Uterine smooth muscle cell (primary cell): ENCODE measurements around the gene SUMF2. TPM values are rescaled to one million over a fixed set of nuclear protein-coding genes. Genes with fewer than 3 reads are reported as not detected.

Experiments
- total RNA-seq: library from RNA; depleted of rRNA; stranded (reverse); fragments of >200 nt; gene quantifications from 2 replicates; pipeline ENCODE4 v1.2.3, GENCODE V29; 2014

SUMF2 gene
- total RNA-seq, result 194 and 245 TPM in 2 replicates

DNA sequence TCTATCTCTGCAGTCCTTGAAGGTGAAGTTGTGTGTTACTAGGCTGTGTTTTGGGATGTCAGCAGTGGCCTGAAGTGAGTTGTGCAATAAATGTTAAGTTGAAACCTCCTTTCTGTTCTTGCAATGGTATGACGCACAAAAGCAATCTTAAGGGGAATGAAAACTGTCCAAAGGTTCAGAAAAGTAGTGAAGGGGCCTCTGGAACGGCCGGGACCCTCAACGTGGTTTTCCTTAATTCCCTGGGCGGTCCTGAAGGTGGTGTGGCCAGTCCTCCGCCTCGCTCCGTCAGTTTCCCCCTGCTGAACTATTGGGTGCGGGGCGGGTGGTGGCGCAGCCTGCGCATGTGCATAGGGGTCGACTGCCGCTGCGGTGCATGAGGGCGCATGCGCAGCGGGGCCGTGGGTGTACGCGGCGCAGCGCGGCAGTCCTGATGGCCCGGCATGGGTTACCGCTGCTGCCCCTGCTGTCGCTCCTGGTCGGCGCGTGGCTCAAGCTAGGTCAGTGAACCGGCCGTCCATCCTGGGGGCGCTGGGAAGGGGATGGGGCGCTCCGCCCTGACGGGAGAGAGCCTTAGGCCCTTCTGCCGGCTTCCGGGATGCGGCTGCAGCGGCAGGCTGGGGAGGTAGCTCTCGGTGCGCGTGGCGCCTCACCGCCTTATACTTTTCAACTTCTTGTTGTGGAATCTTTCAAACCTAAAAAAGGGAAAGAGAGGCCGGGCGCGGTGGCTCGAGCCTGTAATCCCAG lies at the start of gene SUMF2:
Gene SUMF2 (plus strand): TSS at position 405 of the 744 bp plus-strand sequence. CDS start 26 bp downstream, at position 431.

DNA sequence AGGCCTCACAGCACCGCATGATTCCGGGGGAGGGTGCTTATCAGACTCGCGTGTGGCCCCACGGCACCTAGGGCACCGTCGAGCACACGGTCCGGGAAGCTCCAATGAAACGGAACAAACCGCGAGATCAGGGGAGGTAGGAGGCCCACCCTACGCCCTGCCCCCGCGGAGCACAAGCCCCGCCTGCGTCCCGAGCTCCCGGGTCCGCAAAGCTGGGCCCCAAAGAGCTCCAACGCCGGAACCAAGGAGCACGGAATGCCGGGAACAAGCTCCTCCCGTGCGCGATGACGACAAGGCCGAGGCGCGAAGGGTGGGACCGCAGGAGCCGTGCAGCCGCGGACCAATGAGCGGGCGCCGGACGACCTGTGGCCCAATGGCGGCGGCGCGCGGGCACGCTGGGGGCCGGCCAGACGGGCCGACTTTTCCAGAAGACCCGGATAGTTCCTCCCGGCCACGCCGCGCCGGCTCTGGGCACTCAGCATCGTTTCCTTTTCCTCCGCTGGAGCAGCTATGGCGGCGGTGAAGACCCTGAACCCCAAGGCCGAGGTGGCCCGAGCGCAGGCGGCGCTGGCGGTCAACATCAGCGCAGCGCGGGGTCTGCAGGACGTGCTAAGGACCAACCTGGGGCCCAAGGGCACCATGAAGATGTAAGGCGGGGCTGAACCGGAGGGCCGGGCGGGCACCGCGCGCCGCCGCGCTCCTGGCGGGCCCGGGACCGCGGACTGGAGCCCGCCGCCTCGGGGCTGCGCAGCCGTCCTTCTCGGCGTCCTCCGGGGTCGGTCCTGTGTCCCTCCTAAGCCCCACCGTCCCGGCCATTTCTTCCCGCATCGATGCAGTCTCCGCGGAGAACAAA lies 12.5 kb upstream of the SUMF2 start, which contains the start of the genes CCT6A and PSPH:
Gene CCT6A (plus strand): TSS at position 427 of the 853 bp plus-strand sequence. CDS start 84 bp downstream, at position 511.
Gene PSPH (minus strand): TSS at position 106 of the 853 bp plus-strand sequence. CDS start 30,232 bp downstream, outside the sequence.

DNA sequence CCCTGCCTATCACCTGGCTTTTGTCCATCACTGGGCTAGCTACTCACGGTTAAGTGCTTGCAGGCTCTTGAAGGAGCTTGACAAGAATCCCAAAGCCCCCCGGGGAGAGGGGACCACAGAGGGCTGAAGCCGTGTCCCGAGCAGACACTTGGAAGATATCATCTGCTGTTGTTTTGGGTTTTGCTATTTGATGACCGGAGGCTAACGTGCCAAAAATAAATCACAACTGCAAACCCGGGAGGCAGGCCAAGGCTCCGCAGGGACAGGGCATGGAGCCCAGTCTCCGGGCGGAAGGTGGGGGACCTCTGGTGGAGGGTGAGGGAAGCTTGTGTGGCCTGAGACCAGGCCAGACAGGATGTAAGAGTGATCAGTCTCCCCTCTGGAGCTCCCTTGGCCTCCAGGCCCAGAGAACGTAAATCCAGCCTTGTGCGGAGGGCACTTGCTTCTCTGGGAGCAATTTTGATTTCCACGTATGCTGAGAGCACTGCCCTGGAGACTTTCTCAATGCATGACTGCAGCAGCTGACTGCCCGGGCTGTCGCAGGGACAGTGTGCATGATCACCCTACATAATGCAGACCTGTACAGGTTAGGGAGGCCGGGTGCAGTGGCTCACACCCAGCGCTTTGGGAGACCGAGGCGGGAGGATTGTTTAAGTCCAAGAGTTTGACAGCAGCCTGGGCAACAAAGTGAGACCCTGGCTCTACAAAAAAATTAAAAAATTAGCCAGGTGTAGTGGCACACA lies 28.9 kb downstream of the SUMF2 start, which contains the start of gene PHKG1:
Gene PHKG1 (minus strand): TSS at position 164 of the 743 bp plus-strand sequence. CDS start 4,011 bp downstream, outside the sequence.

DNA sequence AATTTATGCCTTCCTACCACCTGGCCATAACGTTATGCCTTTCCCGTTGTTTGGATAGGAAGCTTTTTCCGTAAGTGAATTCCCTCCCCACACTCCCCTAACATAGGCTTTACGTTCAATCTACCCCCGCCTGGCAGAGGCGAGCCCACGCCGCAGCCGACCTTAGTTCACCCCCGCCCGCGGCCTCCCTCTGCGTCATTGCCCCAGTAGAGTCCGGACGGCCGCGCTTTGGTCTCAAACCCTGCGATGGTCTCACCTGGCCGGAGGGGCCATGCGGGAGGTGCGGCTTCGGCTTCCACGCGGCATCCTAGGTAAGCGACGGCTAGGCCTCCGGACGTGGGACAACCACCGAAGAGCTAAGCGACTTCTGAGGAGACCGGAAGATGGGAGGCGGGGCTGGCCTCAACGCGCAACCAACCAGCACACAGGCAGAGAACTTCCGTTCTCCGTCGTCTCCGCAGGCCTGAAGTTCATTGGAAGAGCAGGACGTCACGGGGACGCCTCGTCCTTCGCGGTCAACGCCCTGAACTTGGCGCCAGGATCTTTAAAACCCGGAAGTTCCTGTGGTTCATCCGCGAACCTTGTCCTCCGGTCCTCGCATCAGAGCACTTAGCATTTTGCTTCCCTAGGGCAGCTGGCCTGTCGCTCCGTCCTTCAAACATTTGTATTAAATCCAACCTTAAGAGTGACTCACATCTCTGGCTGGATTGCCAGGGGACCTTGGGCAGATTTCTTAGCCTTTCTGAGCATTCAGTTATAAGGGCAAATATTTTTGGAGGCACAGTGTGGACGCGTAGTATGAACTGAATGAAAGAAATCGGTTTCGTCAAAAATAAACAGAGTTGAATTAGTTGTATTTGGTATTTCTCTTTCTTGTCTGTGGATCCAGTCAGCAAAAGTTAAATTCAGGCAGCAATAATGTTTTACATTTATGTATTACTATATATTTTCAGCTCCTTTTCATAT lies 42.3 kb downstream of the SUMF2 start, which contains the start of gene CHCHD2:
Gene CHCHD2 (minus strand): TSS at position 369 of the 966 bp plus-strand sequence. CDS start 63 bp downstream, at position 306.

DNA sequence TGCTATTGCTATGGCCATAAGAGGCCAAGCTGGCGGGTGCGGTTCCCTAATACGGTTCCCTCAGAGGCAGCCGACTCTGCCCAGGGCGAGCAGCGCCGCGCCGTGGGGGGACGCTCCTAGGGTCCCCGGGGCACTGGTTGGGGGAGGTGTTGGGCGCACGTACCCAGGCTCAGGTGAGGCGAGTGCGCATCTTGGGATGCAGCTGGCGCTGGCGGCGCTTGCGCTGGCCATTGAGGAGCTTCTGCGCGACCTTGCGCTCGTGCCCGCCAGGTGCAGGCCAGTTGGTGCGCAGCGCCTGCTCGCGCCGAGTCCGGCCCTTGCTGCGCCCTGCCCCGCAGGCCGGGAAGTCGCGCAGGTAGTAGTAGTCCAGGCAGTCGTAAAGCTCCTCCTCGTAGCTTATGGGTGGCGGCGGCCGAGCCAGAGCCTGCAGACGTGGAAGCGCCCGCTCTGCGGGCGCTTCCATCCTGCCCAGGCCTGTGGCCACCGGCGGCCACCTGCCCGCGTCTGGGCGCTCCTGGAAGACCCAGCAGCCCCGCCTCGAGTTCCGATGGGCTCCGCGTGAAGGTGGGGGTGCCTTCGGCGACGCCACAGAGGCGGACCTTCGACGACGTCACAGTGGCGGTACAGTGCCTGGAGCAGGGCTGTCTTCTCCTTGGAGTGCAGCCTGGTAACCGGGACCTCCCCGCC lies 51.9 kb downstream of the SUMF2 start, which contains the start of gene NUPR2:
Gene NUPR2 (minus strand): TSS at position 566 of the 687 bp plus-strand sequence. CDS start 103 bp downstream, at position 463.

Other genes with a start within 250 kb of the SUMF2 start
- gene SEPTIN14, start 201.5 kb upstream of the SUMF2 start, total RNA-seq, result not detected in 2 replicates
- 1.4 and 2.1 TPM in 2 replicates for gene ZNF713, start 176.8 kb upstream of the SUMF2 start, total RNA-seq
- 11.2 and 13.9 TPM in 2 replicates for gene MRPS17, start 112.4 kb upstream of the SUMF2 start, total RNA-seq
- 43.6 and 49.0 TPM in 2 replicates for gene NIPSNAP2, start 99.7 kb upstream of the SUMF2 start, total RNA-seq
- gene PSPH, start 12.8 kb upstream of the SUMF2 start, total RNA-seq, result 108 and 180 TPM in 2 replicates
- gene CCT6A, start 12.5 kb upstream of the SUMF2 start, total RNA-seq, result 237 and 339 TPM in 2 replicates
- 0.62 and 0.66 TPM in 2 replicates for gene PHKG1, start 28.7 kb downstream of the SUMF2 start, total RNA-seq
- 535 and 580 TPM in 2 replicates for gene CHCHD2, start 42.2 kb downstream of the SUMF2 start, total RNA-seq
- not detected in 2 replicates for gene NUPR2, start 52.1 kb downstream of the SUMF2 start, total RNA-seq